Skin of body (tissue), 2 donors: ENCODE data around the gene BSND. TPM values are rescaled to one million over a fixed set of nuclear protein-coding genes. Genes with fewer than 3 reads are reported as not detected.
"Not testable (repeated sequence)": the region's sequence is repeated elsewhere in the genome, so short reads cannot be mapped to it uniquely, and the experiment has no call there.

ENCODE experiments used
- DNase-seq: peaks from one replicate; lab custom pipeline; 2025; lab: John Stamatoyannopoulos, UW
- total RNA-seq: library from RNA; depleted of rRNA; stranded (reverse); fragments of >200 nt; gene quantifications from one replicate; pipeline ENCODE4 v1.2.3, GENCODE V29; 2014

BSND gene
- total RNA-seq = not detected

DNA sequence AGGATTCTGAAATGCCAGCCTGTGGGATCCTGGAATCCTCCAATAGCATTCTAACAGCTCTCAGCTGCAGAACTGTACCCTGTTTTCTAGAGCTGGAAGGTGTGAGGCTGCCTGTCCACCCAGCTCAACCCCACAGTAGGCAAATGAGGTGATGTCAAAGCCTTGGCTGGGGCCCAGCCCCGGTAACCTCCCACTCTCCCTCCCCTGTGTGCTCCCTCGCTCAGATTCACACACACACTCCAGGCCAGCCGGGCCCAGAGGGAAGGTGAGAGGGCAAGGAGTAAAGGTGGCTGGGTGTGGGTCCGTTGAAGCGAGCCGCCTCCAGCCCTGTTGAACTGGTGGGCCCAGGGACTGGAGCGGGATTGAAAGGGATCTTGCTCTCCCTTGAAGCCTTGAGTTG lies at the start of gene BSND:
BSND (plus strand) TSS at position 257 of the 400 bp plus-strand sequence. CDS start 254 bp downstream, outside the sequence.
- no peak for DNase-seq

DNA sequence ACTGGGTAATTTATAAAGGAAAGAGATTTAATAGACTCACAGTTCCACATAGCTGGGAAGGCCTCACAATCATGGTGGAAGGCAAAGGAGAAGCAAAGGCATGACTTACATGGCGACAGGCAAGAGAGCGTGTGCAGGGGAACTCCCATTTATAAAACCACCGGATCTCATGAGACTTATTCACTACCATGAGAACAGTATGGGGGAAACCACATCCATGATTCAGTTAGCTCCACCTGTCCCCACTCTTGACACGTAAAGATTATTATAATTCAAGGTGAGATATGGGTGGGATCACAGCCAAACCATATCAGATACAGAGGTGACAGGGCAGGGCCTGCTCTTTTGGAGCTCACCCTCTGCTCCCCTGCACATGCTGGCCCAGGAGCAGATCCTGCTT lies 49.7 kb upstream of the BSND start:
- DNase-seq = no peak

- no peak for DNase-seq
These were observed 48.7 kb upstream of the BSND start for GRCh38 chr1:54950006-54950368.

DNA sequence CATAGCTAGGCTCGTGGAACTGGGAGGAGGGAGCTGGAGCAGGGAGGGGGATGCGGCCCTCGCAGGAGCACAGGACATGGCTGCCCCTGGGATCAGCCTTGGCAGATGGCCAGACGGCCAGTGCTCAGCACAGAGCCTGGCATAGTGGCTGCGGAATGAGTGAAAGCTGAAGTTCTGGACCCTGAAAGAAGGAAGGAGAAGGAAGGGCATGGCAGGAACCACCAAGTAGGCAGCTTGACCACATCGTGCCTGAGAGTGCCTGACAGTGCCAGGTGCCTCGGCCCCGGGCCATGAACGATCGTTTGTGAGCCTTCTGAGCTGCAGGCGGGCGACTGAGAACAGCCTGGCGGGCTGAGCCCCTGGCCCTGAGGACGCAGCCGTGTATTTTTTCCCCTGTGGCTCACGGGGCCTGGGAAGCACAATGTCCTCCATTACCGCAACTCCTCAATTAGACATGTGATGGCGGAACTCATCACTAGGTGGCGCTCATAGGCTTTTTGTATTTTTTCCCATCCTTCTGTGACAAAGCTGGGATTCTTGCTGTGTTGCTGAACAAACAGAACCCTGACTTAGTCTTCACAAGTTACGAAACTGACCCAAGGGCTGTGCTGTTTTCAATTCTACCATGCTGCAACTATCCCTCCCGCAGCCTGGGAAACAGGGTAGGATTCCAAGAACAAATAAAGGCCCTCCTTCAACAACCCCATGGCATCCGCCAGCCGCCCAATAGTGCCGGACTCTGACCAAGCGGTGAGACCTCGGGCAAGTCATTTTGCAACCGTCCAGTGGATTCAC lies 48.2 kb upstream of the BSND start:
- DNase-seq = peak; percentile 76

- DNase-seq = no peak
These were observed 46.9 kb upstream of the BSND start for GRCh38 chr1:54951810-54952226.

DNA sequence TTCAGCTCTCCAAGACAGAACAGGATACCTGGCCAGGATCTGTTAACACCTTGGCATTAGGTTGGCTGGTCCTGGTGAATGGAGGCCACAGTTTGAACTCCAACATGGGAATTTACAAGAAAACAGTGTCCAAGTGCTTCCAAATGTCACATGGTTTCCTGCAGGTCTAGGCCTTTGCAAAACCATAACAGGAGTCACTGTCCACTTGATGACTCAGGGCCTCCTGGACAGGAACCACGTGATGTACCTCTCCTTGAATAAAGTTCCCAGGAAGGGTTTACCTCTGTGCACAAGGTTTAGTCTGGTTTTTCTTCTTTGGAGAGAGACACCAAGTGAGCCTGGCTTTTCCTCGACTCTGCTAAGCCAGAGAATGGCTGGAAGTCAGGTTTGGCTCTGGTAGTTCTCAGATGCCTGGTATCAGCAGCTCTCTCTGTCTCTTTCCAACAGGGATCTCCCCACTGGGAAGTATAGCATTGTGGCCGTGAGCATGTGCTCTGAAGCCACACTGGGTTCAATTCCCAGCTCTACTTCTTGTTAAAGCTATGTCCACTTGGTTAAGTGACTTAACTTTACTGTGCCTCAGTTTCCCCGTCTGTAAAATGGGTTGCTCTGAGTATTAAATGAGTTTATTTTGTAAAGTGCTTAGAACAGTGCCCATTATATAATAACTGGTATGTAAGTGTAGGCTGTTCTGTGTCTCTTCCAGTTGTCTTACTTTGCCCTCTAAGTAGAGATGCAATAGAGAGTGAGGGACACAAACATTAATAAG lies 45.6 kb upstream of the BSND start:
- no peak for DNase-seq

DNA sequence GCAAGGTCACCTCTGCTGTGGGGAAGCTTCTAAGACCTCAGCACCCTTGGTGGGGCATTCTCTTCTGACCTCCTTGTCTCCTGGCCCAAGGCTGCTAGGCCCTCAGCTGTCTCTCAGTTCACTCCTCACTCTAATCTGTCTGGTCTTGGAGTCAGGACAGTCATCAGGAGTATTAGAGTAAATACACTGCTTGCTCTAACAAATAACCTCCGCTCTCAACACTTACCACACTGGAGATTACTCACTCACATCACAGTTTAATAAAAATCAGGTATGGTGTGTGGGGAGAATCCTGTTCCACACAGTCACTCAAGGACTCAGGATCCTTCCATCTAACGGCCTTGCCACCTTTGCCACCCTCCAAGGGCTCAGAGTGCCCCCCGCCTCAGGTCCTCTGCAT lies 44.9 kb upstream of the BSND start:
- DNase-seq = no peak

- DNase-seq = no peak
These were observed 43.4 kb upstream of the BSND start for GRCh38 chr1:54955359-54955758.

- DNase-seq = no peak
These were observed 42.0 kb upstream of the BSND start for GRCh38 chr1:54956726-54957125.

DNA sequence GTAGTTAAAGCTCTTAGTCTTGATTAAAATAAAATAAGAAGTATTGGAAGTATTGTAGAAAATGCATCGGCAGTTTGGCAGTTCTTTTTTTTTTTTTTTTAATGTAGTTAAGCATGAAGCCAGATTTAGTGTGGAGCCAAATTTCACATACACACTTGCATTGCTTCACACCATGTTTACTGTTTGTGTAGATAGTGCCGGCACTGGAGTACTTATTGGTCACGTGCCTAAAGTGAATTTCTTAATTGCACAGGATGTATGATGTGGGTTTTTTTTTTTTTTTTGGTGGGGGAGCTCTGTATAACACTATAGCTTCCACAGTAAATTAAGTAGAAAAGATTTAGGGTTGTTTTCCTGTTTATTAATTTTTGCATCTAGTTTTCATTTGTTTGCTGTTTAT lies 39.5 kb upstream of the BSND start:
- DNase-seq = no peak

- DNase-seq = no peak
These were observed 35.9 kb upstream of the BSND start for GRCh38 chr1:54962612-54963395.

GRCh38 chr1:54963829-54964228 lies 34.9 kb upstream of the BSND start:
- not testable (repeated sequence) for DNase-seq

GRCh38 chr1:54965624-54966340 lies 33.0 kb upstream of the BSND start:
- DNase-seq = peak; percentile 46

GRCh38 chr1:54967372-54967771 lies 31.4 kb upstream of the BSND start:
- no peak for DNase-seq

GRCh38 chr1:54968551-54968950 lies 30.2 kb upstream of the BSND start:
- no peak for DNase-seq

GRCh38 chr1:54969879-54970278 lies 28.9 kb upstream of the BSND start:
- DNase-seq = no peak

DNA sequence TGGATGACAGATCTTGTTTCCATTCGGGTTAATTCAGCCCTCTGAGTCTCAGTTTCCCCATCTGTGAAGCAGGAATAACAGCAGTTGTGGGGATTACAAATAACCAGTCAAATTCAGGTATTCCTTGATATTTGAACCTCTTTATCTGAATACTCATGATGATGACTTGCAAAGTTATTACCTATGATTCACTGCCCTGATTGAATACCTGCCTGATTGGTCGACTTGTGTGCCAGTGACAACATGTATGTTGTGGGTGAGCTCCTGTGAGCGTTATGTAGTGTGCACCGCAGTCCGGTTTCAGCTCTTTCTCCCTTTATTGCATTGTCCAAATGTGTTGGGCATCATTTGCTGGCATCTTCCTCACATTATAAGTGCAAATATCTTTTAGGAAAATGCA lies 27.8 kb upstream of the BSND start:
- DNase-seq = no peak

GRCh38 chr1:54971317-54971791 lies 27.4 kb upstream of the BSND start:
- DNase-seq = no peak

- no peak for DNase-seq
These were observed 26.3 kb upstream of the BSND start for GRCh38 chr1:54972436-54972835.

DNA sequence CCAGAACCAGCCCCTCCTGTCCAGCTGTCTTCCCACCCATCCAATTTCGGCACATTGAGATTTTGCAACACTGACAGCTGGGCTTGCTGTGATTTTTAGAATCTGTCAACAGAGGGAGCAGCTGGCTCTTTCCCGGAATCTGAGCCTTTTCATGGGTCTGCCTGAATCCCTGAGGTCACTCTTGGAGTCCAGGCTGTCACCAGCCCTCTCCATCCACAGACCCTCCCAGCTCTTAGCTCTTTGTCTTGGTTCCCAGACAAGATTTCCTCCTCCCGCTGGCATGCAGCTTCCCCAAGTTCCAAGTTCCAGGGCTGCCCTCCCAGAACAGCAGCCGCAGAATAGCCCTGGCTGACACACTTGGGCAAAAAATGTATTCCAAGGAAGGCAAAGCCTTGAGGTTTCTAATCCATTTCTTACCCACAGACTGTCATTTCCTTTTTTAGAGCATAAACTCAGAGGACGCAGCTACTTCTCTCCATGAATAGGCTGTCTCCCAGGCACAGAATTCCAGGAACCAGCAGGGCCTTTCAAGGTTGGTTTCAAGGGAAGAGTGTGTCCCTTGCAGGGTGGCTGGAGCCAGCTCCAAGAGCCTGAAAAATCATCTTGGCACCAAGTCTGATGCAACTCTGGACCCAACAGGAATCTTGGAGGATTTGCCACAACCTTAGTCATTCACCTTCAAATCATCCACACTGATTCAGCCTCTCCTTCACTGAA lies 25.4 kb upstream of the BSND start:
- peak; percentile 22 for DNase-seq
